Loucy (cell line): ENCODE measurements around the gene CEP70.

Experiments
- EZH2phosphoT487 ChIP-seq: fragments of 200-600 bp; IDR thresholded peaks from 2 replicates; pipeline ENCODE4 v1.6.1; 2018; ENCODE audit warnings: antibody characterized with exemption, mild to moderate bottlenecking, moderate library complexity, borderline replicate concordance
- TF ChIP-seq, protein P1 (sequence below): fragments of 200-600 bp; sonication (generic); conservative IDR thresholded peaks from 2 replicates; pipeline ENCODE4 v1.5.1; 2014; ENCODE audit warnings: mild to moderate bottlenecking, antibody characterized with exemption, low read length

DNA sequence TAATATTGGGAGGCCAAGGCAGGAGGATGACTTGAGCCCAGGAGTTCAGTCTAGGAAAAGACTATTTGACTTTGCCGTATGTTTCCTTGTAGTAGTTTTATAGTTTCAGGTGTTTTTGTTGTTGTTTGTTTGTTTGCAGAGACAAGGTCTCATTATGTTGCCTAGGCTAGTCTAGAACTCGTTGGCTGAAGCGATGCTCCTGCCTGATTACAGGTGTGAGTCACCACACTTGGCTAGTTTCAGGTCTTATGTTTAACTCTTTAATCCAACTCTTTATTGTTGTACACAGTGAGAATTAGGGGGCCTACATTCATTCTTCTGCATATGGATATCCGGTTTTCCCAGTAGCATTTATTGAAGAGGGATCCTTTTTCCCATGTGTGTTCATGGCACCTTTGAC is 46.5 kb upstream of the CEP70 start:
- TF ChIP-seq, protein P1, sequence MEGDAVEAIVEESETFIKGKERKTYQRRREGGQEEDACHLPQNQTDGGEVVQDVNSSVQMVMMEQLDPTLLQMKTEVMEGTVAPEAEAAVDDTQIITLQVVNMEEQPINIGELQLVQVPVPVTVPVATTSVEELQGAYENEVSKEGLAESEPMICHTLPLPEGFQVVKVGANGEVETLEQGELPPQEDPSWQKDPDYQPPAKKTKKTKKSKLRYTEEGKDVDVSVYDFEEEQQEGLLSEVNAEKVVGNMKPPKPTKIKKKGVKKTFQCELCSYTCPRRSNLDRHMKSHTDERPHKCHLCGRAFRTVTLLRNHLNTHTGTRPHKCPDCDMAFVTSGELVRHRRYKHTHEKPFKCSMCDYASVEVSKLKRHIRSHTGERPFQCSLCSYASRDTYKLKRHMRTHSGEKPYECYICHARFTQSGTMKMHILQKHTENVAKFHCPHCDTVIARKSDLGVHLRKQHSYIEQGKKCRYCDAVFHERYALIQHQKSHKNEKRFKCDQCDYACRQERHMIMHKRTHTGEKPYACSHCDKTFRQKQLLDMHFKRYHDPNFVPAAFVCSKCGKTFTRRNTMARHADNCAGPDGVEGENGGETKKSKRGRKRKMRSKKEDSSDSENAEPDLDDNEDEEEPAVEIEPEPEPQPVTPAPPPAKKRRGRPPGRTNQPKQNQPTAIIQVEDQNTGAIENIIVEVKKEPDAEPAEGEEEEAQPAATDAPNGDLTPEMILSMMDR, result no peak
- TF ChIP-seq EZH2phosphoT487, result no peak
